HCT116 (cell line): ENCODE data around the gene TBC1D17.

Source experiments
- ATF3 ChIP-seq: IDR thresholded peaks from 2 replicates; pipeline ENCODE4 v1.6.1; 2012
- CEBPB ChIP-seq: IDR thresholded peaks from 2 replicates; pipeline ENCODE4 v1.6.1; 2012; ENCODE audit warnings: low read depth
- CTCF ChIP-seq, 3 experiments: fragments of 200-600 bp in 1 of 3; sonication (generic) in 1 of 3; IDR thresholded peaks in 2 of 3; conservative IDR thresholded peaks in 1 of 3; 2 replicates each; pipeline ENCODE4 v1.5.1; 2012 to 2017; ENCODE audit warnings: low read depth in 2 of 3, low read length in 2 of 3, antibody characterized with exemption in 1 of 3, borderline replicate concordance in 1 of 3, control low read depth in 1 of 3, mild to moderate bottlenecking in 1 of 3, mixed read lengths in 1 of 3, mixed run types in 1 of 3, moderate library complexity in 1 of 3; ENCODE audit not compliant: insufficient read depth in 1 of 3
- EZH2 ChIP-seq: fragments of 200-600 bp; sonication (generic); IDR thresholded peaks from 2 replicates; pipeline ENCODE4 v1.6.1; 2017; ENCODE audit warnings: antibody characterized with exemption, mixed run types
- EZH2phosphoT487 ChIP-seq: fragments of 200-600 bp; IDR thresholded peaks from 2 replicates; pipeline ENCODE4 v1.6.1; 2018; ENCODE audit warnings: antibody characterized with exemption, borderline replicate concordance
- FOSL1 ChIP-seq: IDR thresholded peaks from 2 replicates; pipeline ENCODE4 v1.6.1; 2012; ENCODE audit warnings: low read depth
- JUND ChIP-seq: IDR thresholded peaks from 2 replicates; pipeline ENCODE4 v1.6.1; 2012
- POLR2A ChIP-seq: IDR thresholded peaks from 2 replicates; pipeline ENCODE4 v1.7.0; 2011; ENCODE audit warnings: borderline replicate concordance; ENCODE audit not compliant: insufficient read depth, insufficient read length; ENCODE audit errors: extremely low read depth
- POLR2AphosphoS5 ChIP-seq: IDR thresholded peaks from 2 replicates; pipeline ENCODE4 v1.6.1; 2011; ENCODE audit warnings: mild to moderate bottlenecking, low read depth, low read length, moderate library complexity
- SP1 ChIP-seq: IDR thresholded peaks from 2 replicates; pipeline ENCODE4 v1.6.1; 2012; ENCODE audit warnings: low read depth
- ZBTB33 ChIP-seq: IDR thresholded peaks from 2 replicates; pipeline ENCODE4 v1.6.1; 2011; ENCODE audit warnings: mild to moderate bottlenecking, low read length, moderate library complexity; ENCODE audit not compliant: insufficient replicate concordance; ENCODE audit errors: extremely low read depth

GRCh38 chr19:49869009-49869483, 8.5 kb upstream of the TBC1D17 start:
- TF ChIP-seq FOSL1 (no peak), POLR2AphosphoS5 (no peak), CTCF (IDR thresholded peaks at IDR 0.05 in 2 of 3, conservative IDR thresholded peaks at IDR 0.05 in 1 of 3; ENCODE audit: borderline replicate concordance in 1 of 3, insufficient read depth in 1 of 3, low read depth in 2 of 3, low read length in 2 of 3) (no peak), CEBPB (no peak), EZH2 (no peak), POLR2A (no peak), SP1 (no peak), EZH2phosphoT487 (no peak), ZBTB33 (no peak), JUND (no peak), ATF3 (no peak)
